Ishikawa (cell line): ENCODE measurements around the gene TMEM243.

Source experiments
- CEBPB ChIP-seq: IDR thresholded peaks from 2 replicates; pipeline ENCODE4 v1.6.1; 2012
- CREB1 ChIP-seq: IDR thresholded peaks from 2 replicates; pipeline ENCODE4 v1.6.1; 2012; ENCODE audit warnings: low read depth
- EGR1 ChIP-seq: IDR thresholded peaks from 2 replicates; pipeline ENCODE4 v1.6.1; 2012
- EP300 ChIP-seq: IDR thresholded peaks from 2 replicates; pipeline ENCODE4 v1.6.1; 2012; ENCODE audit warnings: borderline replicate concordance
- FOXM1 ChIP-seq: IDR thresholded peaks from 2 replicates; pipeline ENCODE4 v1.6.1; 2012; ENCODE audit warnings: low read depth, borderline replicate concordance
- MAX ChIP-seq: IDR thresholded peaks from 2 replicates; pipeline ENCODE4 v1.6.1; 2012
- NFIC ChIP-seq: IDR thresholded peaks from 2 replicates; pipeline ENCODE4 v1.6.1; 2012
- RAD21 ChIP-seq: IDR thresholded peaks from 2 replicates; pipeline ENCODE4 v1.6.1; 2012; ENCODE audit warnings: low read depth
- TAF1 ChIP-seq: IDR thresholded peaks from 2 replicates; pipeline ENCODE4 v1.6.1; 2012; ENCODE audit warnings: low read depth, mild to moderate bottlenecking
- TCF12 ChIP-seq: IDR thresholded peaks from 2 replicates; pipeline ENCODE4 v1.6.1; 2012; ENCODE audit warnings: low read depth
- TEAD4 ChIP-seq: IDR thresholded peaks from 2 replicates; pipeline ENCODE4 v1.6.1; 2012
- YY1 ChIP-seq: IDR thresholded peaks from 2 replicates; pipeline ENCODE4 v1.6.1; 2012; ENCODE audit warnings: low read depth
- ZBTB7A ChIP-seq: IDR thresholded peaks from 2 replicates; pipeline ENCODE4 v1.6.1; 2012; ENCODE audit warnings: low read depth
- TF ChIP-seq, protein P1 (sequence below): IDR thresholded peaks from 2 replicates; pipeline ENCODE4 v1.6.1; 2012; ENCODE audit warnings: low read depth, mild to moderate bottlenecking
- TF ChIP-seq, protein P2 (sequence below): IDR thresholded peaks from 2 replicates; pipeline ENCODE4 v1.6.1; 2012

The TMEM243 gene

GRCh38 chr7:87171282-87171934 is 48.1 kb downstream of the TMEM243 start:
- TF ChIP-seq FOXM1 (no peak), CREB1 (no peak), ZBTB7A (no peak), RAD21 (no peak)

- TF ChIP-seq YY1, result no peak
Measured at GRCh38 chr7:87170828-87171227, 48.7 kb downstream of the TMEM243 start.

DNA sequence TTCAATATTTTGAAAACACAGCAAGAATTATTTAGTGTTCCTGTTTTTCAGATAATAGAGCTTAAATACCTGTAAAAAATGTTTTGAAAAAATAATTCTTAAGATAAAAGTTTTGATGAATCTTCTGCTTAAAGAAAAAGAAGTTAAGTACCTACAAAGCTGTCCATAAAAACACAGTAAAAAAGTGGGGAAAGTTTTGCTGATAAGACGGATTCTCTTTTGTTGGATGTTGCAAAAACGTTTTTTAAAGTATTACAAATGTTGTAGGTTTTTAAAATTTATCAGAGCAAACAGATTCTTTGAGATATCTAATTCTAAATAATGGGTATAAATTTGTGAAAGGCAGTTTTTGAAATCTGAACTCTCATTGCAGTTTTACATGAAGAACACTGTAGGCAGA is 55.1 kb downstream of the TMEM243 start:
- TF ChIP-seq YY1 (no peak), CREB1 (no peak), EP300 (no peak), TEAD4 (no peak), MAX (no peak), EGR1 (no peak), ZBTB7A (no peak), TCF12 (no peak), RAD21 (no peak), NFIC (no peak), TAF1 (no peak), CEBPB (no peak), FOXM1 (no peak)
- TF ChIP-seq, protein P1, sequence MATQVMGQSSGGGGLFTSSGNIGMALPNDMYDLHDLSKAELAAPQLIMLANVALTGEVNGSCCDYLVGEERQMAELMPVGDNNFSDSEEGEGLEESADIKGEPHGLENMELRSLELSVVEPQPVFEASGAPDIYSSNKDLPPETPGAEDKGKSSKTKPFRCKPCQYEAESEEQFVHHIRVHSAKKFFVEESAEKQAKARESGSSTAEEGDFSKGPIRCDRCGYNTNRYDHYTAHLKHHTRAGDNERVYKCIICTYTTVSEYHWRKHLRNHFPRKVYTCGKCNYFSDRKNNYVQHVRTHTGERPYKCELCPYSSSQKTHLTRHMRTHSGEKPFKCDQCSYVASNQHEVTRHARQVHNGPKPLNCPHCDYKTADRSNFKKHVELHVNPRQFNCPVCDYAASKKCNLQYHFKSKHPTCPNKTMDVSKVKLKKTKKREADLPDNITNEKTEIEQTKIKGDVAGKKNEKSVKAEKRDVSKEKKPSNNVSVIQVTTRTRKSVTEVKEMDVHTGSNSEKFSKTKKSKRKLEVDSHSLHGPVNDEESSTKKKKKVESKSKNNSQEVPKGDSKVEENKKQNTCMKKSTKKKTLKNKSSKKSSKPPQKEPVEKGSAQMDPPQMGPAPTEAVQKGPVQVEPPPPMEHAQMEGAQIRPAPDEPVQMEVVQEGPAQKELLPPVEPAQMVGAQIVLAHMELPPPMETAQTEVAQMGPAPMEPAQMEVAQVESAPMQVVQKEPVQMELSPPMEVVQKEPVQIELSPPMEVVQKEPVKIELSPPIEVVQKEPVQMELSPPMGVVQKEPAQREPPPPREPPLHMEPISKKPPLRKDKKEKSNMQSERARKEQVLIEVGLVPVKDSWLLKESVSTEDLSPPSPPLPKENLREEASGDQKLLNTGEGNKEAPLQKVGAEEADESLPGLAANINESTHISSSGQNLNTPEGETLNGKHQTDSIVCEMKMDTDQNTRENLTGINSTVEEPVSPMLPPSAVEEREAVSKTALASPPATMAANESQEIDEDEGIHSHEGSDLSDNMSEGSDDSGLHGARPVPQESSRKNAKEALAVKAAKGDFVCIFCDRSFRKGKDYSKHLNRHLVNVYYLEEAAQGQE, result no peak
- TF ChIP-seq, protein P2, sequence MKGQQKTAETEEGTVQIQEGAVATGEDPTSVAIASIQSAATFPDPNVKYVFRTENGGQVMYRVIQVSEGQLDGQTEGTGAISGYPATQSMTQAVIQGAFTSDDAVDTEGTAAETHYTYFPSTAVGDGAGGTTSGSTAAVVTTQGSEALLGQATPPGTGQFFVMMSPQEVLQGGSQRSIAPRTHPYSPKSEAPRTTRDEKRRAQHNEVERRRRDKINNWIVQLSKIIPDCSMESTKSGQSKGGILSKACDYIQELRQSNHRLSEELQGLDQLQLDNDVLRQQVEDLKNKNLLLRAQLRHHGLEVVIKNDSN, result no peak

- no peak for TF ChIP-seq TEAD4
- no peak for TF ChIP-seq FOXM1
- TF ChIP-seq CEBPB, result no peak
- no peak for TF ChIP-seq NFIC
- TF ChIP-seq, protein P1, result no peak
- TF ChIP-seq TAF1, result no peak
- no peak for TF ChIP-seq ZBTB7A
Measured at GRCh38 chr7:87159538-87159937, 60.0 kb downstream of the TMEM243 start.

GRCh38 chr7:87156709-87157108 is 62.8 kb downstream of the TMEM243 start:
- no peak for TF ChIP-seq MAX
- TF ChIP-seq ZBTB7A, result no peak
- TF ChIP-seq TCF12, result no peak
- TF ChIP-seq TAF1, result no peak
- TF ChIP-seq EGR1, result no peak
- TF ChIP-seq FOXM1, result no peak

- TF ChIP-seq NFIC, result no peak
- no peak for TF ChIP-seq CEBPB
- no peak for TF ChIP-seq CREB1
- TF ChIP-seq YY1, result no peak
- no peak for TF ChIP-seq EGR1
- no peak for TF ChIP-seq RAD21
- TF ChIP-seq, protein P2, result no peak
- no peak for TF ChIP-seq TCF12
- TF ChIP-seq TEAD4, result no peak
- TF ChIP-seq EP300, result no peak
- no peak for TF ChIP-seq ZBTB7A
- TF ChIP-seq TAF1, result no peak
- TF ChIP-seq, protein P1, result no peak
- TF ChIP-seq FOXM1, result no peak
- no peak for TF ChIP-seq MAX
Measured at GRCh38 chr7:87155788-87156187, 63.7 kb downstream of the TMEM243 start.
